ENCODE measurements around the gene EGLN3. TPM values are rescaled to one million over a fixed set of nuclear protein-coding genes. Genes with fewer than 3 reads are reported as not detected.

Gene EGLN3
- total RNA-seq, 3 donors from 2014 or later (not counting 1 experiment from before 2014, with no cell fraction given): 0.52 to 1.1 (median 0.57) TPM

DNA sequence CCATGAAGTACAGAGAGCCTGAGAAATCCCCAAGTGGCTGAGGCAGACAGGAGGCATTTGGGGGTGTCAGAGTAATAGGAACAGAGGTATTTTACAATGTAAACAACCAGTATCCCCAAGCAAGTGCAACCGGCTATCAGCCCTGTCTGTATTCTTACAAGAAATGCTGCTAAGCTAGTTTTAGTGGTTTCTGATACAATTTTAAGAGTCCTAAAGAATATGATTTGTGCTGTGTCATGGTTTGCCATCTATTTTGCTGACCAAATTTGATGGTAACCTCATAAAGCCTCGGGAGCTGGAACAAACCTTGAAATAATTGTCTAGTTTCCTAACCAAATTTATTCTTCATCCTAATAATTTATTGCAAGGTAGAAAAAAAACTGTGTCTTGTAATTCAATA, 46.7 kb upstream of the EGLN3 start:
- H3K36me3 Mint-ChIP-seq: no peaks in the 10 kb centered on the region
- ATAC-seq: no peak
- WGBS (ENCODE audit: insufficient coverage): no CpG with 5 or more reads among the region's 2 CpGs
- peaks cover 0 to 6% of the 10 kb centered on the region in 2 donors for H3K27me3 Mint-ChIP-seq (ENCODE audit: low read depth in 2 of 2)
- no peak for DNase-seq
- no peak overlapping the region for H3K4me3 Mint-ChIP-seq
- no peaks in the 10 kb centered on the region for H3K9me3 ChIP-seq (ENCODE audit: control insufficient read depth, insufficient read depth, low read length)
- intact Hi-C loops (cut with micrococcal nuclease): no loop called here
- H3K9me3 Mint-ChIP-seq: peaks cover 0 to 3% of the 10 kb centered on the region in 2 donors
- no peak overlapping the region for H3K27ac ChIP-seq (ENCODE audit: low read length)
- H3K36me3 ChIP-seq (ENCODE audit: control insufficient read depth, insufficient read depth, low read length): no peaks in the 10 kb centered on the region
- H3K4me3 ChIP-seq (ENCODE audit: low read length): no peak overlapping the region
- H3K4me1 ChIP-seq (ENCODE audit: control insufficient read depth, insufficient read depth, low read length): no peaks in the 10 kb centered on the region
- no peaks in the 10 kb centered on the region for H3K27me3 ChIP-seq (ENCODE audit: control insufficient read depth, insufficient read depth, low read length)
- TF ChIP-seq, protein P1, sequence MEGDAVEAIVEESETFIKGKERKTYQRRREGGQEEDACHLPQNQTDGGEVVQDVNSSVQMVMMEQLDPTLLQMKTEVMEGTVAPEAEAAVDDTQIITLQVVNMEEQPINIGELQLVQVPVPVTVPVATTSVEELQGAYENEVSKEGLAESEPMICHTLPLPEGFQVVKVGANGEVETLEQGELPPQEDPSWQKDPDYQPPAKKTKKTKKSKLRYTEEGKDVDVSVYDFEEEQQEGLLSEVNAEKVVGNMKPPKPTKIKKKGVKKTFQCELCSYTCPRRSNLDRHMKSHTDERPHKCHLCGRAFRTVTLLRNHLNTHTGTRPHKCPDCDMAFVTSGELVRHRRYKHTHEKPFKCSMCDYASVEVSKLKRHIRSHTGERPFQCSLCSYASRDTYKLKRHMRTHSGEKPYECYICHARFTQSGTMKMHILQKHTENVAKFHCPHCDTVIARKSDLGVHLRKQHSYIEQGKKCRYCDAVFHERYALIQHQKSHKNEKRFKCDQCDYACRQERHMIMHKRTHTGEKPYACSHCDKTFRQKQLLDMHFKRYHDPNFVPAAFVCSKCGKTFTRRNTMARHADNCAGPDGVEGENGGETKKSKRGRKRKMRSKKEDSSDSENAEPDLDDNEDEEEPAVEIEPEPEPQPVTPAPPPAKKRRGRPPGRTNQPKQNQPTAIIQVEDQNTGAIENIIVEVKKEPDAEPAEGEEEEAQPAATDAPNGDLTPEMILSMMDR (IDR thresholded peaks at IDR 0.05): no peak
- no peaks in the 10 kb centered on the region for H3K4me1 Mint-ChIP-seq
- no peak overlapping the region for H3K27ac Mint-ChIP-seq

DNA sequence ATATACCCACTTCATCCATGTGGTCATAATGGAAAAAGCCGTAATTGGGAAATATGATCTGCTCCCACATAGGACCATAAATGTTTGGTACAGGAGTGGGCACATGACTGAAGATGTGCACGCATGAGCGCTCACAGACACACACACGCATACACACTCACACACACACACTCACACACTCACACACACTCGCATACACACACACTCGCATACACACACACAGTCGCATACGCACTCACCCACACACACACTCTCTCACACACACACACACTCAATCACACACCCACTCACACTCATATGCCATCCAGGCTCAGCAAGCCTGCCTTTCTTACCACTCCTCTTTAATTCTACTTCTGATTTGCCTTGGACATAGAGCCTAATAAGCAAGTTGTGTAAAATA, 45.6 kb upstream of the EGLN3 start:
- TF ChIP-seq, protein P1 (IDR thresholded peaks at IDR 0.05): no peak
- no peak for DNase-seq
- ATAC-seq: no peak
- 92% methylated on average over 7 of the region's 8 CpGs for WGBS (ENCODE audit: insufficient coverage)
- no peak overlapping the region for H3K27ac ChIP-seq (ENCODE audit: low read length)
- Mint-ChIP-seq H3K27me3 (ENCODE audit: low read depth in 2 of 2) (peaks cover 0 to 6% of the 10 kb centered on the region in 2 donors), H3K4me1 (no peaks in the 10 kb centered on the region), H3K9me3 (peaks cover 0 to 7% of the 10 kb centered on the region in 2 donors), H3K36me3 (no peaks in the 10 kb centered on the region), H3K4me3 (no peak overlapping the region), H3K27ac (no peak overlapping the region)
- no peaks in the 10 kb centered on the region for H3K9me3 ChIP-seq (ENCODE audit: control insufficient read depth, insufficient read depth, low read length)
- no peaks in the 10 kb centered on the region for H3K27me3 ChIP-seq (ENCODE audit: control insufficient read depth, insufficient read depth, low read length)
- no peaks in the 10 kb centered on the region for H3K36me3 ChIP-seq (ENCODE audit: control insufficient read depth, insufficient read depth, low read length)
- no peaks in the 10 kb centered on the region for H3K4me1 ChIP-seq (ENCODE audit: control insufficient read depth, insufficient read depth, low read length)
- intact Hi-C loops (cut with micrococcal nuclease): no loop called here
- H3K4me3 ChIP-seq (ENCODE audit: low read length): no peak overlapping the region

DNA sequence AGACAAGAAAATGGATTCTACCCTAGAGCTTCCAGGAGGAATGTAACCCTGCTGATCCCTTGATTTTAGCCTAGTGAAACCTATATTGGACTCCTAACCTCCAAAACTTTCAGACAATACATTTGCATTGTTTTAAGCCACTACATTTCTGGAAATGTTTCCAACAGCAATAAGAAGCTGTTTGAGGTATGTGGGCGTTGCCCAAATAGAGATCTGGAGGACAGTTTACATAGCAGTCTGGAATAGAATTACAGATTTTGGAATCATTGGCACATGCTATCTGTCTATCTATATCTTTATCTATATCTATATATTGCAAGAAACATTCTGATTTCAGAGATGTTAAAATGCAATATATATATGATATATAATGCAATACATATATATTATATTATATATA, 42.4 kb upstream of the EGLN3 start:
- H3K27me3 Mint-ChIP-seq (ENCODE audit: low read depth in 2 of 2): peaks cover 0 to 6% of the 10 kb centered on the region in 2 donors
- Histone ChIP-seq H3K9me3 (ENCODE audit: control insufficient read depth, insufficient read depth, low read length) (no peaks in the 10 kb centered on the region), H3K4me3 (ENCODE audit: low read length) (no peak overlapping the region), H3K4me1 (ENCODE audit: control insufficient read depth, insufficient read depth, low read length) (no peaks in the 10 kb centered on the region), H3K27ac (ENCODE audit: low read length) (no peak overlapping the region), H3K27me3 (ENCODE audit: control insufficient read depth, insufficient read depth, low read length) (no peaks in the 10 kb centered on the region), H3K36me3 (ENCODE audit: control insufficient read depth, insufficient read depth, low read length) (no peaks in the 10 kb centered on the region)
- intact Hi-C loops (cut with micrococcal nuclease): no loop called here
- DNase-seq (no peak), ATAC-seq (no peak)
- peaks cover 0 to 7% of the 10 kb centered on the region in 2 donors for H3K9me3 Mint-ChIP-seq
- TF ChIP-seq, protein P1 (IDR thresholded peaks at IDR 0.05): no peak
- no peak overlapping the region for H3K4me3 Mint-ChIP-seq
- no peak overlapping the region for H3K27ac Mint-ChIP-seq
- no peaks in the 10 kb centered on the region for H3K4me1 Mint-ChIP-seq
- no peaks in the 10 kb centered on the region for H3K36me3 Mint-ChIP-seq
- 100% methylated on average over 1 of the region's 1 CpG for WGBS (ENCODE audit: insufficient coverage)

DNA sequence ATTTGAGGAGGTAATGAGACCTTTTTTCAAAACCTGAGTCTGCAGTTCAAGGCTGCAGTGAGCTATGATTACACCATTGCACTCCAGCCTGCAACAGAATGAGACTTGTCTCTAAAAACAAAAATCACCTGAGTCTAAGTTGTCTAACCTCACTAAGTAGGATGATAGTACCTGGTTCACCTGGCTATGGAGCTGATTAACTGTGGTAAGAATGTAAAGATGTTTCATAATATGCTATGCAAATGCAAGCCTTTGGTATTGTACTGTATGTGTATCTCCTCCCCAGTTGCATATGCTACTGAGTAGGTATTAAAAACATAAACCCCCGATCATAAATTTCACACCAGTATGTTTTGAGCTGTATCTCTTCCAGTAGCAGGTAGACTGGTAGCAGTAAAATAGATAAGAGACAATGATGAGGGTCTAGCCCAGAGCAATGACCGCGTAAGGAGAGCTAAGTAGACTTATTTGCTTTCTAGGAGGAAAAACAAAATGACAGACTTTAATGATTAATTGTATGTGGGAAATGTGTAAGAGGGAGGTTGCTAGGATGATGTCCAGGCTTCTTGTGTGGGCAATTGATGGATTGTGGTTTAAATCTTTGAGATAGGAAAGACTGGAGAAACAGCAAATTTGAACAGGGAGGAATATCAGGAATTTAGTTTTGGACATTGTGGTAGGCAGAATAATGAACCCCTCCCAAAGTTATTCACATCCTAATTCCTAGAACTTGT, 41.6 kb upstream of the EGLN3 start:
- H3K9me3 Mint-ChIP-seq: peaks cover 0 to 7% of the 10 kb centered on the region in 2 donors
- Histone ChIP-seq H3K27ac (ENCODE audit: low read length) (no peak overlapping the region), H3K36me3 (ENCODE audit: control insufficient read depth, insufficient read depth, low read length) (no peaks in the 10 kb centered on the region), H3K27me3 (ENCODE audit: control insufficient read depth, insufficient read depth, low read length) (no peaks in the 10 kb centered on the region), H3K4me3 (ENCODE audit: low read length) (no peak overlapping the region), H3K9me3 (ENCODE audit: control insufficient read depth, insufficient read depth, low read length) (no peaks in the 10 kb centered on the region), H3K4me1 (ENCODE audit: control insufficient read depth, insufficient read depth, low read length) (no peaks in the 10 kb centered on the region)
- ATAC-seq: no peak
- no peak overlapping the region for H3K27ac Mint-ChIP-seq
- H3K36me3 Mint-ChIP-seq: no peaks in the 10 kb centered on the region
- no peak overlapping the region for H3K4me3 Mint-ChIP-seq
- no peaks in the 10 kb centered on the region for H3K4me1 Mint-ChIP-seq
- intact Hi-C loops (cut with micrococcal nuclease): no loop called here
- no peak for DNase-seq
- TF ChIP-seq, protein P1 (IDR thresholded peaks at IDR 0.05): no peak
- WGBS (ENCODE audit: insufficient coverage): 90% methylated on average over 2 of the region's 3 CpGs
- H3K27me3 Mint-ChIP-seq (ENCODE audit: low read depth in 2 of 2): peaks cover 0 to 6% of the 10 kb centered on the region in 2 donors

Data from natural killer cell (primary cell).